GM23248 (cell line): ENCODE measurements around the gene CSNK2B.

Source experiments
- EZH2 ChIP-seq: fragments of 200-600 bp; sonication (generic); IDR thresholded peaks from 2 replicates; pipeline ENCODE4 v1.6.1; 2018; ENCODE audit warnings: antibody characterized with exemption, mild to moderate bottlenecking; ENCODE audit not compliant: insufficient read depth, poor library complexity, severe bottlenecking
- EZH2phosphoT487 ChIP-seq: fragments of 200-600 bp; sonication (generic); IDR thresholded peaks from 2 replicates; pipeline ENCODE4 v1.6.1; 2018; ENCODE audit warnings: antibody characterized with exemption, moderate library complexity, mild to moderate bottlenecking, low read depth; ENCODE audit not compliant: insufficient read depth

DNA sequence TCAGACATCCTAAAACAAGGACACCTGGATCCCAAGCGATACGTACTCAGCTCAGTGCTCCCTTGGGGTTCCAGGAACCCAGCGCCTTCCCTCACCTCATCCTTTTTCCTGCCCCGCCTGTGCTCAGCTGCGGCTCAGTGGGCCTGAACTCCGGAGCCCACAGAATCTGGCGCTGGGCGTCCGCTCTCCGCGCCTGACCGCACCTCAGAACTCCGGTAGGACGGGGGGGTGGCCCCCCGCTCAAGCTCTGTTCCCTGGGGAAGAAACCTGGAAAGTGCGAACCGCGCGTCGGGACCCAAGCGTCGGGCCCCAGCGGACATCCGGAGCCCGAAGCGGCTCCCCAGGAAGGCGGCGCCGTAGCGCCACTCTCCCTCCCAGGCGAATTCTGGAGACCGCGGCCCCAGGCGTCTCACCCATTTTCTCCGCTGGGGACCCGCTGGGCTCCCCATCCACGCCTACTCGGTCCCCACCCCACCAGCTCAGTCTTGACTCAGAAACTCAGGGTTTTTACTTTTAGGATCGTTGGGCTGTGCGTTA, 15.3 kb downstream of the CSNK2B start:
- no peak for TF ChIP-seq EZH2
- no peak for TF ChIP-seq EZH2phosphoT487
